Subcutaneous preadipocyte (primary cell): ENCODE data around the gene HOXB2. TPM values are rescaled to one million over a fixed set of nuclear protein-coding genes. Genes with fewer than 3 reads are reported as not detected.

Experiments used
- total RNA-seq: library from RNA; depleted of rRNA; stranded (reverse); fragments of >200 nt; gene quantifications from 2 replicates; pipeline ENCODE4 v1.2.3, GENCODE V29; 2012

The HOXB2 gene
- total RNA-seq: 5.9 and 10.8 TPM in 2 replicates

GRCh38 chr17:48545022-48545375, at the start of gene HOXB2:
TSS of gene HOXB2 (minus strand) at chr17:48545109. CDS start at chr17:48544911, 198 bp downstream.

GRCh38 chr17:48593126-48593829, 48.4 kb upstream of the HOXB2 start, which contains the start of gene HOXB5:
TSS of gene HOXB5 (minus strand) at chr17:48593779. CDS start at chr17:48593682, 97 bp downstream.

GRCh38 chr17:48589831-48590606, 45.1 kb upstream of the HOXB2 start, which contains the start of gene HOXB3:
TSS of gene HOXB3 (minus strand) at chr17:48590241. CDS start at chr17:48552474, 37,767 bp downstream.

GRCh38 chr17:48577946-48578615, 33.2 kb upstream of the HOXB2 start, which contains the start of gene HOXB4:
TSS of gene HOXB4 (minus strand) at chr17:48578350. CDS start at chr17:48578319, 31 bp downstream.

GRCh38 chr17:48530887-48531272, 14.0 kb downstream of the HOXB2 start, which contains the start of gene HOXB1:
TSS of gene HOXB1 (minus strand) at chr17:48531011. CDS start at chr17:48530904, 107 bp downstream.

Other genes starting within 250 kb of the HOXB2 start
- not detected in 2 replicates for gene SKAP1, start 114.9 kb downstream of the HOXB2 start, total RNA-seq
- gene HOXB1, start 14.1 kb downstream of the HOXB2 start, total RNA-seq: not detected in 2 replicates
- 3.3 and 4.7 TPM in 2 replicates for gene HOXB4, start 33.2 kb upstream of the HOXB2 start, total RNA-seq
- gene HOXB3, start 45.1 kb upstream of the HOXB2 start, total RNA-seq: 5.1 and 9.8 TPM in 2 replicates
- gene HOXB5, start 48.7 kb upstream of the HOXB2 start, total RNA-seq: 0.39 and 0.73 TPM in 2 replicates
- 8.8 and 11.0 TPM in 2 replicates for gene HOXB6, start 59.9 kb upstream of the HOXB2 start, total RNA-seq
- gene HOXB7, start 65.9 kb upstream of the HOXB2 start, total RNA-seq: 3.5 and 4.0 TPM in 2 replicates
- gene HOXB8, start 70.2 kb upstream of the HOXB2 start, total RNA-seq: 0.20 and 1.5 TPM in 2 replicates
- gene HOXB9, start 81.2 kb upstream of the HOXB2 start, total RNA-seq: 0.37 TPM in 1 of 2 replicates, not detected in the other
- gene PRAC1, start 177.4 kb upstream of the HOXB2 start, total RNA-seq: not detected in 2 replicates
- not detected in 2 replicates for gene PRAC2, start 178.1 kb upstream of the HOXB2 start, total RNA-seq
- under 0.01 TPM in 1 of 2 replicates, not detected in the other for gene HOXB13, start 183.6 kb upstream of the HOXB2 start, total RNA-seq